Stomach (tissue), 4 donors: ENCODE results near the gene RASA1.

ENCODE experiments used
- EP300 ChIP-seq: sonication (generic); formaldehyde crosslinking; IDR thresholded peaks from one replicate; pipeline ENCODE4 v1.6.1; 2017; ENCODE audit warnings: antibody characterized with exemption
- TF ChIP-seq, protein P1 (sequence below), 7 experiments: fragments of 450-650 bp in 4 of 7; fragments of 200-600 bp in 3 of 7; sonication (generic) in 3 of 7; IDR thresholded peaks; one replicate each; pipeline ENCODE4 v1.5.1; 2016 to 2019; ENCODE audit warnings: antibody characterized with exemption in 7 of 7, control low read depth in 2 of 7, mild to moderate bottlenecking in 1 of 7

- TF ChIP-seq, protein P1, sequence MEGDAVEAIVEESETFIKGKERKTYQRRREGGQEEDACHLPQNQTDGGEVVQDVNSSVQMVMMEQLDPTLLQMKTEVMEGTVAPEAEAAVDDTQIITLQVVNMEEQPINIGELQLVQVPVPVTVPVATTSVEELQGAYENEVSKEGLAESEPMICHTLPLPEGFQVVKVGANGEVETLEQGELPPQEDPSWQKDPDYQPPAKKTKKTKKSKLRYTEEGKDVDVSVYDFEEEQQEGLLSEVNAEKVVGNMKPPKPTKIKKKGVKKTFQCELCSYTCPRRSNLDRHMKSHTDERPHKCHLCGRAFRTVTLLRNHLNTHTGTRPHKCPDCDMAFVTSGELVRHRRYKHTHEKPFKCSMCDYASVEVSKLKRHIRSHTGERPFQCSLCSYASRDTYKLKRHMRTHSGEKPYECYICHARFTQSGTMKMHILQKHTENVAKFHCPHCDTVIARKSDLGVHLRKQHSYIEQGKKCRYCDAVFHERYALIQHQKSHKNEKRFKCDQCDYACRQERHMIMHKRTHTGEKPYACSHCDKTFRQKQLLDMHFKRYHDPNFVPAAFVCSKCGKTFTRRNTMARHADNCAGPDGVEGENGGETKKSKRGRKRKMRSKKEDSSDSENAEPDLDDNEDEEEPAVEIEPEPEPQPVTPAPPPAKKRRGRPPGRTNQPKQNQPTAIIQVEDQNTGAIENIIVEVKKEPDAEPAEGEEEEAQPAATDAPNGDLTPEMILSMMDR (IDR thresholded peaks at IDR 0.05) = no peak
- TF ChIP-seq EP300 = no peak
Observed at GRCh38 chr5:87399720-87400119, 132.0 kb downstream of the RASA1 start.
